NCI-H2171 treated with DMSO at 0.1 percent for 48 hours (cell line): ENCODE data around the gene SPTBN4.
"Not testable (repeated sequence)": the region's sequence is repeated elsewhere in the genome, so short reads cannot be mapped to it uniquely, and the experiment has no call there.

ENCODE experiments used
- DNase-seq: peaks from one replicate; lab custom pipeline; 2025; lab: John Stamatoyannopoulos, UW

Gene SPTBN4

GRCh38 chr19:40465025-40465556 is 1.7 kb upstream of the SPTBN4 start:
- DNase-seq: no peak

DNA sequence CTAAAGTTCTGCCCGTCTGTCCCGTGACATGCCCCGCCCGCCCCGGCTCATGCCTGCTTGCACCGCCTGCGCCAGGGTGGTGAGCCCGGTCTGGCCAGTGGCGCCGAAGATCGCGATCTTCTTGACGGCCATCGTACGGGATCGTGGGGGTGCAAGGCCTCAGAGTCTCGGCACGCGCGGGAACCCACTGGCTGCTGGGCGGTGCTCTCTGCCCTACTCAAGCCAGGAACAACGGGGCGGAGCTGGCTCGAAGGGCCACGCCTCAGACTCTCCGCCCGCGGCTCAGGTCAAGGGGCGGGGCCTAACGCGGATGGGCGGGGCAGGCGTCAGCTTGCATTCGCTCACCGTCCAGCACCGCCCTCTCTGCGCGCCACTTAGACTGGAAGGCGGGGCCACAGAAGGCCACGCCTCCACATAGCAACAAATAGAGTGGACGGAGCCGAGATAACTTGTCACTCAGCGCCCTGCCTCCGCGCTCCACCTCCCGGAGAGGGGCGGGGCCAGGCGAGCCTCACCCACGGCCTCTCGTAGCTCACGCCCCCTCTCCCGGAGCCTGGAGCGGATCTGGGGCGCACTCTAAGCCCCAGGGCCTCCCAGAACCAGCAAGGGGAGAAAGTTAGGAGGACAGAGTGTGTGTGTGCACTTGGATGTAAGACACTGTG is 1.1 kb upstream of the SPTBN4 start, which contains the start of gene BLVRB:
BLVRB (minus strand) TSS at position 189 of the 662 bp plus-strand sequence; CDS start at position 132, 57 bp downstream.
- peak; percentile 99 for DNase-seq

- no peak for DNase-seq
Measured at GRCh38 chr19:40466219-40466984, 399 bp upstream of the SPTBN4 start.

- no peak for DNase-seq
Measured at GRCh38 chr19:40469011-40469410, 2.2 kb downstream of the SPTBN4 start.

- no peak for DNase-seq
Measured at GRCh38 chr19:40471111-40471510, 4.3 kb downstream of the SPTBN4 start.

- DNase-seq: no peak
Measured at GRCh38 chr19:40472516-40472915, 5.7 kb downstream of the SPTBN4 start.

GRCh38 chr19:40474737-40475136 is 7.9 kb downstream of the SPTBN4 start:
- DNase-seq: no peak

DNA sequence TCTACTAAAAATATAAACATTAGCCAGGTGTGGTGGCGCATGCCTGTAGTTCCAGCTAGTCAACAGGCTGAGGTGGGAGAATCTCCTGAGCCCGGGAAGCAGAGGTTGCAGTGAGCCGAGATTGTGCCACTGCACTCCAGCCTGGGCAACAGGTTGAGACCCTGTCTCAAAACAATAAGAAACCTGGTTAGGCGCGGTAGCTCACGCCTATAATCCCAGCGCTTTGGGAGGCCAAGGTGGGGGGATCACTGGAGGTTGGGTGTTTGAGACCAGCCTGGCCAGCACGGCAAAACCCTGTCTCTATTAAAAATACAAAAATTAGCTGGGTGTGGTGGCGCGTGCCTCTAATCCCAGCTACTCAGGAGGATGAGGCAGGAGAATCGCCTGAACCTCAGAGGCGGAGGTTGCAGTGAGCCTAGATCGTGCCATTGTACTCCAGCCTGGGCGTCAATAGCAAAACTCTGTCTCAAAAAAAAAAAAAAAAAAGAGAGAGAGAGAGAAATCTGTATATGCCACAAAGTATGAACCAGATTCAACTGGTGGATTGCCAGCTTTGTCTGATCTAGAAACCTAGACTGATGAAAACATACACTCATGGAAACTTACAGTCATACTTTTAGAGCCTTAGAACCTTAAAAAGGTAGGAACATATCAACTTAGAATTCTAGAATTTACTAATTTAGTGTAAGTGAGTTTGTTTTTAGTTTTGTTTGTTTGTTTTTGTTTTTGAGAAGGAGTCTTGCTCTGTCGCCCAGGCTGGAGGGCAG is 9.3 kb downstream of the SPTBN4 start:
- not testable (repeated sequence) for DNase-seq

GRCh38 chr19:40486017-40486416 is 19.2 kb downstream of the SPTBN4 start:
- DNase-seq: no peak

DNA sequence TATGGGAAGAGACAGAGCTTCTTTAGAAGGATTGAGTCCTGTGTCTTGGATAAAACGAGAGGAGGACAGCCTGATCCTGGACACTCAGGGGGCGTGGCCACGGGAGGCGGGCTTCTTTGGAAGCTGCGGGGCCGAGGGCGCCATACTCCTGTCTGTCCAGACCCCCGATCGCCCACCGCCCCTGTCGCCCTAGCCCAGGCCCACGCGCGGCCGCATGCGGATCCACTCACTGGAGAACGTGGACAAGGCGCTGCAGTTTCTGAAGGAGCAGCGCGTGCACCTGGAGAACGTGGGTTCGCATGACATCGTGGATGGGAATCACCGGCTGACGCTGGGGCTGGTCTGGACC is 23.1 kb downstream of the SPTBN4 start:
- no peak for DNase-seq

GRCh38 chr19:40492274-40492673 is 25.5 kb downstream of the SPTBN4 start:
- DNase-seq: no peak

- DNase-seq: no peak
Measured at GRCh38 chr19:40493778-40494177, 27.0 kb downstream of the SPTBN4 start.

DNA sequence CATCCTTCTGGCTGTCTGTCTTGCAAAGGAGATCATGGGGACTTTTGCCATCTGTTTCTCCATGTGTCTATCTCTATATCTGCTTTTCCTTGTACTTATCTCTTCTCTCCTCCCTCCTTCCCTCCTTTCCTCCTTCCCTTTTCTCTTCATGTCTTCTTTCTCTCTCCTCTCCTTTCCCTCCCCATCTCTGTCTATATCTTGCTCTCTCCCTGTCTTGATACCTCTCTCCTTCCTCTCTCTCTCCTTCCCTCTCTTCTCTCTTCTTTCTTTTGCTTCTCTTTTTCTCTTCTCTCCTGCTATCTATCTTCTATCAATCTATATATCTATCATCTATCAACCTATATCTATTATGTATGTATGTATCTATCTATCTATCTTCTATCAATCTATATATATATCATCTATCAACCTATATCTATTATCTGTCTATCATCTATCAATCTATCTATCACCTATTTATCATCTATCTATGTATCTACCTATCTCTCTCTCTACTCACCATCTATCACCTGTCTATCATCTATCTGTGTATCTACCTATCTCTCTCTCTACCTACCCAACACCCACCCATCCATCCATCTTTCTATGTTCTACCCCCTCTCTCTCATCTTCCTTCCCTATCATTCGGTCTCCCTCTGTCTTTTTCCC is 27.5 kb downstream of the SPTBN4 start:
- no peak for DNase-seq

DNA sequence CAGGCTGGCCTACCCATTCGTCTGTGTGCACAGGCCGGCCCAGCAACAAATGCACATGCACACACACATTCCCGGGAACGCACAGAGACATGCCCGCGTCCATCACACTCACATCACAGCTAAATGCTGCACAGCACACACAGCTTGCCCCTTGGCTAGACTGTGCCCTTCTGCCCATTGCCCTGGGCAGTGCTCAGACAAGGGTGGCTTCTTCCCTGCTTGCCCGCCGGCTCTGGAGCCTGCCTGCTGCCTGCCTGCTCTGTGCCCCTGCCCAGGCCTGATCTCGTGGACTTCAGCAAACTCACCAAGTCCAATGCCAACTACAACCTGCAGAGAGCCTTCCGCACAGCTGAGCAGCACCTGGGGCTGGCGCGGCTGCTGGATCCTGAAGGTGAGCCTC is 30.4 kb downstream of the SPTBN4 start:
- no peak for DNase-seq

GRCh38 chr19:40499320-40499719 is 32.5 kb downstream of the SPTBN4 start:
- DNase-seq: no peak

DNA sequence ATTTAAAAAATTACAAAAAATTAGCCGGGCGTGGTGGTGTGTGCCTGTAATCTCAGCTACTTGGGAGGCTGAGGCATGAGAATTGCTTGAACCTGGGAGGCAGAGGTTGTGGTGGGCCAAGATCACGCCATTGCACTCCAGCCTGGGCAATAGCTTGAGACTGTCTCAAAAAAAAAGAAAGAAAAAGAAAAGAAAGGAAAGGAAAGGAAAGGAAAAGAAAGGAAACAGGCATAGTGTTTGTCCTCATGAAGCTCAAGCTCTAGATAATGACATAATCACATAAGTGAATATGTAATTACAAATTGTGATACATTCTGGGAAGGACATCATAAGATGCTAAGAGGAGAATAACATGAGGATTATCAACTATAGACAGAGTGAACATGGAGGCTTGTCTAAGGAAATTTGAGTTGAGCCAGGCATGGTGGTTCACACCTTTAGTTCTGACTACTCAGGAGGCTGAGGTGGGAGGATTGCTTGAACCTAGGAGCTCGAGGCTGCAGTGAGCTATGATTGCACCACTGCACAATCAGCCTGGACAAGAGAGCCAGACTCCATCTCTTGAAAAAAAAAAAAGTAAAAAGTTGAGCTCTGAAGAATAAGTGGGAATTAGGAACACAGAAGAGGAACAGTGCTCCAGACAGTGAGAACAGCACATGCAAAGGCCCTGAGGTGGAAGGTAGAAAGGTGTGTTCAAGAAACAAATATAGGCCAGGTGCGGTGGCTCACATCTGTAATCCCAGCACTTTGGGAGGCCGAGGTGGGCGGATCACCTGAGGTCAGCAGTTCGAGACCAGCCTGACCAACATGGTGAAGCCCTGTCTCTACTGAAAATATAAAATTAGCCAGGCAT is 34.1 kb downstream of the SPTBN4 start:
- DNase-seq: not testable (repeated sequence)

DNA sequence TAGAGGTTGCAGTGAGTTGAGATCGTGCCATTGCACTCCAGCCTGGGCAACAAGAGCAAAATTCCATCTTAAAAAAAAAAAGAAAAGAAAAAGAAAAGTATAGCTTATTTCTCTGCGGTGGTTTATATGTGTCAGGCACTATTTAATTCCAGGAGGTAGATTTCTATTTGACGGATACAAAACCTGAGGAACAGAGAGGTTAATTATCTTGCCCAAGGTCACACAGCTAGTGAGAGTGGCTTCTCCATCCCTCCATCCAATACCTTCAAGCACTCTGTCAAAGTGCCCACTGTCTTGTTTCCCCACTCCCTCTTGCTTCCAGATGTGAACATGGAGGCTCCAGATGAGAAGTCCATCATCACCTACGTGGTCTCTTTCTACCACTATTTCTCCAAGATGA is 34.8 kb downstream of the SPTBN4 start:
- no peak for DNase-seq

DNA sequence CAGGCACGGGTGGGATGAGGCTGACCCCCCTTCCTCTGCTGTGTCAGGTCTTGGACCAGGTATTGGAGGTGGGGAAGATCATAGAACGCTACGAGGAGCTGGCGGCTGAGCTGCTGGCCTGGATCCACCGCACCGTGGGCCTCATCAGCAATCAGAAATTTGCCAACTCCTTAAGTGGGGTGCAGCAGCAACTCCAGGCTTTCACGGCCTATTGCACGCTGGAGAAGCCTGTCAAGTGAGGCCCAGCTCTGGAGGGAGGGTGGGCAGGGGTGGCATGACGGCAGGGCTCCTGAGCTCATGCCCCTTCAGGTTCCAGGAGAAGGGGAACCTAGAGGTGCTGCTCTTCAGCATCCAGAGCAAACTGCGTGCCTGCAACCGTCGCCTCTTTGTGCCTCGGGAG is 35.3 kb downstream of the SPTBN4 start:
- DNase-seq: no peak

DNA sequence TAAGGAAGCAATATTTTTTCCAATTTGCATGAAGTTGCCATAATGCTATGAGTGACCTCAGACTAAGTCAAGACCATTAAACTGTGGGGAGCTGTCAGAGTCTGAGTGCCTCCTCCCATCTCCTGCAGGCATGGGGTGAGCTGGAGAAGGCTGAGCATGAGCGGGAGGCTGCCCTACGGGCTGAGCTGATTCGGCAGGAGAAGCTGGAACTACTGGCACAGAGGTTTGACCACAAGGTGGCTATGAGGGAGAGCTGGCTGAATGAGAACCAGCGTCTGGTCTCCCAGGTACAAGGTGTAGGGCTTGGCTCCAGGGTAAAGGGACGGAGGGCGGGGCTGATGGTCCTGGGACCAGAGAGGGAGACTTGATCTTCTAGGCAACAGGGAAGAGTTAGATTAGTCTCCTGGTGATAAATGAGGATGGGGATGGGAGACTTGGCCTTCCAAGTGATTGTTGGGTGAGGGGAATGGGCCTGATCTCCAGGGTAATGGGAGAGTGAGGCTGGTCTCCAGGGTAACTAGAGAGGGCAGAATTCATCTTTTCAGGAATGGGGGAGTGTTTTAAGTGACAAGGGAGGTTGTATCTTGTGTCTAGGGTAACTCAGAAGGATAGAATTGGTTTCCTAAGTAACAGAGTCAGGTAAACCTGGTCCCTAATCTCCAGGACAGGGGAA is 36.0 kb downstream of the SPTBN4 start:
- DNase-seq: no peak

GRCh38 chr19:40503320-40503695 is 36.5 kb downstream of the SPTBN4 start:
- peak; percentile 75 for DNase-seq

GRCh38 chr19:40506099-40506498 is 39.3 kb downstream of the SPTBN4 start:
- DNase-seq: no peak
